ENCODE results near the gene TXNDC2. TPM values are rescaled to one million over a fixed set of nuclear protein-coding genes. Genes with fewer than 3 reads are reported as not detected.

The TXNDC2 gene
- total RNA-seq, 1 experiment from 2014 or later: 0.28 TPM

- Histone ChIP-seq H3K27ac (ENCODE audit: insufficient read length, low read depth, low read length) (no peak overlapping the region), H3K23ac (ENCODE audit: insufficient read length, low read depth, low read length) (no peak overlapping the region), H2BK120ac (ENCODE audit: low read depth, low read length, poor library complexity, severe bottlenecking) (no peak overlapping the region), H4K20me1 (ENCODE audit: control insufficient read depth, insufficient read depth, insufficient read length) (no peaks in the 10 kb centered on the region), H3K14ac (ENCODE audit: insufficient read depth, low read length) (no peak overlapping the region), H2BK15ac (ENCODE audit: low read depth, low read length) (no peak overlapping the region), H3K4me1 (ENCODE audit: insufficient read depth, low read length) (no peaks in the 10 kb centered on the region; the same call in 1 of the 2 replicates), H4K8ac (replicated peaks; ENCODE audit: insufficient read length, low read depth, low read length) (no peak overlapping the region), H3T11ph (ENCODE audit: low read length) (no peak overlapping the region), H4K91ac (ENCODE audit: insufficient read length, low read depth, low read length) (no peak overlapping the region), H2AFZ (ENCODE audit: low read length) (no peak overlapping the region), H2BK12ac (ENCODE audit: insufficient read length, low read depth, low read length) (no peak overlapping the region), H4K5ac (ENCODE audit: insufficient read length, low read depth, low read length) (no peak overlapping the region), H2AK5ac (ENCODE audit: insufficient read length, low read length) (no peak overlapping the region), H3K56ac (ENCODE audit: insufficient read length, low read depth, low read length) (no peak overlapping the region), H3K9me3 (ENCODE audit: control insufficient read depth, low read depth, low read length) (no peaks in the 10 kb centered on the region), H3K79me2 (ENCODE audit: insufficient read depth, low read length) (peaks cover 26% of the 10 kb centered on the region; the same call in 1 of the 2 replicates), H2BK20ac (ENCODE audit: low read depth, low read length, poor library complexity, severe bottlenecking) (no peak overlapping the region), H3K18ac (ENCODE audit: insufficient read length, low read depth, low read length) (no peak overlapping the region), H3K4me2 (ENCODE audit: insufficient read depth, insufficient read length, low read length) (peak overlapping the region; percentile 45), H2BK5ac (ENCODE audit: insufficient read length, low read length) (no peak overlapping the region), H3K9ac (ENCODE audit: extremely low read depth, insufficient read length, low read length) (no peak overlapping the region), H3K4ac (ENCODE audit: low read depth, low read length) (no peak overlapping the region), H3K27me3 (ENCODE audit: insufficient read depth, low read length) (no peaks in the 10 kb centered on the region), H3K23me2 (ENCODE audit: insufficient read length, low read depth, low read length, poor library complexity, severe bottlenecking) (peaks cover 4% of the 10 kb centered on the region), H3K79me1 (ENCODE audit: insufficient read depth, low read depth, low read length, poor library complexity, severe bottlenecking) (no peaks in the 10 kb centered on the region)
- peak overlapping the region; percentile 88 to 92 for H3K4me3 Mint-ChIP-seq
- no peak for DNase-seq
- 0 out of 5 replicates have a peak, but pooled peaks cover 0 to 3% of the 10 kb centered on the region in 2 experiments for H3K9me3 Mint-ChIP-seq
- no peaks in the 10 kb centered on the region; the same call in 1 of the 2 replicates for H3K27me3 Mint-ChIP-seq (ENCODE audit: low read depth)
- TF ChIP-seq CTCF (conservative IDR thresholded peaks at IDR 0.05): no peak
- no CpG with 5 or more reads among the region's 12 CpGs for WGBS (ENCODE audit: extremely low coverage, insufficient read length, low lambda C conversion rate)
- H3K4me1 Mint-ChIP-seq: peaks cover 25 to 27% of the 10 kb centered on the region in 2 experiments
- no peaks in the 10 kb centered on the region for H3K36me3 Mint-ChIP-seq (ENCODE audit: insufficient read depth in 1 of 3, low read depth in 3 of 3)
- peak overlapping the region; percentile 24 to 86 (median 86); a peak in 5 of 7 replicates for H3K27ac Mint-ChIP-seq
Measured at GRCh38 chr18:9913151-9913525, 27.4 kb downstream of the TXNDC2 start.

Measured in H9 (cell line).